GM19397 (cell line): ENCODE data around the gene BMPR1B.

Experiments
- ATAC-seq: cut with Tn5 transposase; IDR thresholded peaks from one replicate; pipeline ENCODE4 v1.9.1; 2021; ENCODE audit warnings: mild to moderate bottlenecking, moderate library complexity; ENCODE audit not compliant: unreplicated experiment

The BMPR1B gene

DNA sequence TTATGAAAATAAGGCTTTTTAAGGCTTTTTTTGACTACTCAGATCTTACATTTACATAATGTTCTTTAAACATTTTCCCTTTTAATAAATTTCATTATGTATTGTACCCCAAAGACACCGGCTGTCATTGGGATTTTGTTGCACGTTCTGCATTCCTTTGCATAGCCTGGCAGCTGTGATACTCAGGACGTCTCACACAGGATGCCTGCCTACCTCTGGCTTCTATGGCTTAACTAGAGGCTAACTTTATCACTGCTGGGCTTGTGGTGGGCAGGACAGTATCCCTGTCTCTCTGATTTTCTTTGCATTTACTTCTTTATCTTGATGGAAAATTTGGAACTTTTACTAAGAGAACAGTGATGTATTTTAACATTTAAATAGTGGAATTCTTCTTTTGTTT, 147.8 kb downstream of the BMPR1B start:
- no peak for ATAC-seq

DNA sequence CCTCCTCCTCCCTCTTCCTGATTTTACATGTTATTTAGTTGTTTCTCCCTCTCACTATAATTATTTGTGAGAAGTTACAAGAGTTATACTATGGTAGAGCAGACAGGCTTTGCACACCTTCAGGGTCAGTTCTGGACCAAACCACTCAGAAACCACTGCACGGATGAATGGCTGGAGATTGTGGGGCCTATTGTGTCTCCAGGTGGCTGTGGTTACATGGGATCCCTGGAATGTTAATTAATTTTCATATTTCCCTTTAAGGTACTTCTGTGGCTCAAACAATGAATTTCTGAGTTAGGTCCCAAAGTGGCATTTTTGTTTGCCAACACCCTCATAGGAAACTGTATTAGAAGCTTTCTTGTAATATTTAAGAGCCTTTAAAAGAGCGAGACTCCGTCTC, 151.9 kb downstream of the BMPR1B start:
- ATAC-seq = no peak

DNA sequence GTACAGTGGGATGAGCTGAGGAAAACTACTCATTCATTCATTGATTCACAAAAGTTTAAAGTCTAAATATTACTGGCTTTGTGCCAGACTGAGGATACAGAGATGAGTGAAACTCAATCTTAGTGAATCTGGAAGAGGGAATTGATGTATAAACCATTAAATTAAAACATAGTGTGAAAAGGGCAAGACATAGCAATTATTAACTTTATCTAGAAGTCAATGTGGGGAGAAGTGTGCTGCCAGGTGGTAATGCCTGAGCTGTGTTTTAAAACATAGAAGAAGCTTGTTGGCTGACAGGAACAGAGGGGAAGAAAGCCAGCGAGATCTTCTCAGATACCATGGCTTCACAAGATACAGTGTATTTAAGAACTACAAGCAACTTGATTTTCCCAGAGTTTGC, 153.4 kb downstream of the BMPR1B start:
- ATAC-seq = no peak

DNA sequence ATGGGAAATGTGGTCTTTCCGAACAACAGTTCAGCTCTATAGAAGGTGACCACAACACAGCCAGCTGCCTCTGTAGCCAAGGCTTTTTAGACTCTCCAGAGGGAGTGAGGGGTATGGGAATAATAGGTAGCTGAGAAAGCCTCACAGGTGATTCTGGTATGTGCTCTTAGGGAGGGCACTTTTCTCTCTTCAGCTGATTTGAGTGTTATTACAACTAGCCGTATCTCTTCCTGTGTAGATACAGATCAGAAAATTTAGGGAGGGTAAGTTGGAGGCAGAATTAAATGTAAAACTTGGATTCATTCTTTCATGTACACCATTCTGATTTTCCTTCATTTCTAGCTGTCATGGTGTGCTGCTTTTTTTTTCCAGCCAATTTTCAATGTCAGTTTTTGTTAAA, 154.9 kb downstream of the BMPR1B start:
- ATAC-seq = no peak

DNA sequence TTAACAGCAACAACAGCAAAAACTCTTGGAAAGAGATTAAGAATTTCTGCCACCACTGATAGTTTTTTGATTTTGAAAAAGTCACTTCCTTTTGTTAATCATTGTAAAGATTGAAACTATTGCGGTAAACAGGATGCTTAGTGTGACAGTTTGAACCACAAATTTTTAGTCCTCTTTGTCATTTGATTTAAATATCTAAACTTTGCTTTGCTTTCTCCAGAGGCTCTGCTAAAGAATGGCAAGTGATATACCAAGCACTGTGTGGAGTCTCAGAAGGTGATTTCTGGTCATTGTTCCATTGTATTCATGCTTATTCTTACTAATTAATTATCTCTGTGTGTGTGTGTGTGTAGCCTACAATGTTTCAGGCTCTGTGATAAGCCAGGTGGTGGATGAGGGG, 155.6 kb downstream of the BMPR1B start:
- ATAC-seq = peak; percentile 69

DNA sequence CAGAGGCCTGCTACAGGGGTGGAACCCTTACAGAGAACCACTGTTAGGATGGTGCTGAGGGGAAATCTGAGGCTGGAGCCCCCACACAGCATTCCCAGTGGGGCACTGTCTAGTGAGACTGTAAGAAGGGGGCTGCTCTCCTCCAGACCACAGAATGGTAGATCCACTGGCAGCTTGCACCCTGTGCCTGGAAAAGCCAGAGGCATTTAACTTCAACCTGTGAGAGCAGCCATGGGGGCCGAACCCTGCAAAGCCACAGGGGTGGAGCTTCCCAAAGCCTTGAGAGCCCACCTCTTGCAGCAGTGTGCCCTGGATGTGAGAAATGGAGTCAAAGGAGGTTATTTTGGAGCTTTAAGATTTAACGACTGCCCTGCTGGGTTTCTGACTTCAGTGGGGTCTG, 159.4 kb downstream of the BMPR1B start:
- no peak for ATAC-seq

DNA sequence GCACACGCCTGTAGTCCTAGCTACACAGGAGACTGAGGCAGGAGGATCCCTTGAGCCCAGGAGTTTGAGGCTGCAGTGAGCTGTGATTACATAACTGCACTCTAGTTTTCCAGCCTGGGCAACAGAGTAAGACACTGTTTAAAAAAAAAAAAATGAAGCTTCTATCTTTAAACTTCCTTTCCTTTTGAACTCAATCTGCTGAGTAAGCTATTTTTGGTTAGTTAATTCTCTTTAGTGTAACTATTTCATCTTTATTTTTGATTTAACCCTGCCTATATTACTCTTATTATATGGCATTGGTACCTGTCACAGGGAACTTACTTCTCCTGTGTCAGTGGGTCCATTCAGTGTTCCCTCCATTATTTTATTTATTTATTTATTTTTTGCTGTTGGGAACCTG, 160.8 kb downstream of the BMPR1B start:
- ATAC-seq = no peak

DNA sequence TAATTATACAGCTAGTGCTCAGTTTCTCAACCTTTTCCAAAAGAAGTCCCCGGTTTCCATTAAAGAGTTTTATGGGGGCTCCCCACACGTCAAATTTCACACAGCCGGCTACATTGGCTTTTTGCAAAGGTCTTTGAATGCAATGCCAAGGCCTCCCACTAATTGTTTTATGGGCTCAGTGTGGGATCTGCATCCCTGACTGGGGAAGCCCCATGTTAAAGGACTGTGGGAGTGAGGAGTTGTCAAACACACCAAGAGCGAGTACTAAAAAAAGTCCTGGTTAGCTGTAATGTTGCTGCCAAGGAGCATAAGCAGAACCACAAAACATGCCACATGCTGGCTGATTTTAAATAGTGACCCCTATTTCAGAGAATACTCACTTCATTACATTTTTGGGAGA, 162.6 kb downstream of the BMPR1B start:
- no peak for ATAC-seq

DNA sequence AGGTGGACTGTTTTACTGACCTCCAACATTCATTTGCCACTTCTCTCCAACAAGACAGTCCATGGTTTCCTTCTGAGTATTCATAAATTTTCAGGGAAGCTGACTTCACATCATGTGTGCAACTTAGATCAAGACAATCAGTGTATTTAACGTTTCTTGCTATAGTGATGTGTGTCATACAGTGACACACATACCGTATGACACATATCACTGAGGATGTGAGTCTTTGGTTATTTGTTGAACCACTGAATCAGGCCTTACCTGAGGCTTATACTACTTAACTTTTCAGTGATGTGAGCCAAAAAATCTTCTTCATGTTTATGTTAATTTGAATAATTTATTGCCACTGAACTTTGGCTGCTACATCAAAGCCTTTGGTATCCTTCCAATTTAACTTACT, 166.8 kb downstream of the BMPR1B start:
- ATAC-seq = no peak

DNA sequence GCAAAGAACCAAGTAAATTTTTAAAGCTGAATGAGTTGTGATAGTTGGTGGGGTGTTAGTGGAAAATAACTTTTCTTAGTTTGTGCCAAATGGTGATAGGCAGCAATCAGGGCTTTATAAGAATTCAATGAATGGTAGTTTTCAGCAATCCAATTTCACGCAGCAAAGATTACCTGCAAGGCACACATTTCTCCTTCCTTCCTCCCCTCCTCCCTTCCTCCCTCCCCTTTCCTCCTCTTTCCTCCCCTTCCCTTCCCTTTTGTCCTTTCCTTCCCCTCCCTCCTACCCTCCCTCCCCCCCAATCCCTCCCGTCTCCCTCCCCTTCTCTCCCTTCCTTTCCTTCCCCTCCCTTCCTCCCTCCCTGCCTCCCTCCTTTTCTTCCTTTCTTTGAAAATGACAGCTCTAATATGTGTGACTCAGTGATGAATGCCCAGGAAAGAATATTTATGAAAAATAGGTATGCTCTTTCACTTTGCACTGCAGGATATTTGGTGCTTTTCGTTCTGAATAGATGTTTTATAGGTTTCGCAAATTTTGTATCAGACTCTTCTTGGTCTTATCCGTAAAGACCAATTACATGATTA, 168.1 kb downstream of the BMPR1B start:
- no peak for ATAC-seq

DNA sequence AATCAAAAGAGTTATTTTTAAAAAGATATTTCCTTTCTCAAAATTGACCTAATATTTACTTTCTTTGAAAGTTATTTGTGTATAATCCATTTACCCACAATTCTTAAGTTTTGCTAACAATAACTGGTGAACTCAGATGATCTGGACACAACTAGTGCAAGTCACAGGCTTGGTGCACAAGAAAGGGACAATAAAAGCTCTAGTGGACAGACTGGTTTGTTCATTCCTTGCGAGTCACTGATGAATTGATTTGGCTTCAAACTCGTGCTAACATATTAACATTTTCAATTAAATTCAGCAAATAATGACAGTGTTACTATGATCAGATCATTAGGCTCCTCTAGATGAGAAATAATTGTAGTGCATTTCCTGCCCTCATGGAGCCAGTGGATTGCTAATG, 169.2 kb downstream of the BMPR1B start:
- no peak for ATAC-seq

DNA sequence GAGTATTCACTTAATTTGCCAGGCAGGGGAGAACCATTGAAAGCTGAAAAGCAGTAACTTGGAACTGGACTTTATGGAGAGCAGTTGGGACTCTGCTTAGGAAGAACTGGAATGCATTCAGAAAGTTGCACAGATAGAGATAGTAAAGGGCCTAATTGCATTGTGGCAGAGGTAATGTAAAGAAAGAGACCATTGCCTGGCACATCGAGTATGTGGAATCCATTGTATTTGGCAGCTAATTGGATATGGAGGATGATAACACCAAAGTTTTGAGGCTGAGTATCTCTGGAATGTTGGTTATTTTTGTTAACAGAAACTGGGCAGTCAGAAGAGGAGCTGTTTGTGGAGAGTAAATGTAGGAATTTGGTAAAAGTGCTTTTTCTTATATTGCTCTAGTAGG, 169.9 kb downstream of the BMPR1B start:
- no peak for ATAC-seq

DNA sequence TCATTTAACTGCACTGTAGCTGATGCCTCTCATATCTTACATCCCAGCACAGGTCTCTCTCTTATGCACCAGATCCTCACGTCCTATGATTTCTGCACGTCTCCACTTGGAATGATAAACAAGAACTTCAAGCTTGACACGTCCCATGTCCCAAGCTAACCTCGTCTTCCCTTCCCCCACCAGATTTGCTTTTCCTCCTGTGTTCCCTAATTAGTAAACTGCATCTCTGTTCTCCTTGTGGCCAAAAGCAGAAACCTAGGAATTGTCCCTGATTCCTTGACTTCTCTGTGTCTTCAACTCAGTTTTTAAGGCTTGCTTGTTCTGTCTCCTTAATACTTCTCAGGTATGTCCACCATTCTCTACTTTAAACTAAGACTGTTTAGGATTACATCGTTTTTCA, 171.9 kb downstream of the BMPR1B start:
- ATAC-seq = no peak

DNA sequence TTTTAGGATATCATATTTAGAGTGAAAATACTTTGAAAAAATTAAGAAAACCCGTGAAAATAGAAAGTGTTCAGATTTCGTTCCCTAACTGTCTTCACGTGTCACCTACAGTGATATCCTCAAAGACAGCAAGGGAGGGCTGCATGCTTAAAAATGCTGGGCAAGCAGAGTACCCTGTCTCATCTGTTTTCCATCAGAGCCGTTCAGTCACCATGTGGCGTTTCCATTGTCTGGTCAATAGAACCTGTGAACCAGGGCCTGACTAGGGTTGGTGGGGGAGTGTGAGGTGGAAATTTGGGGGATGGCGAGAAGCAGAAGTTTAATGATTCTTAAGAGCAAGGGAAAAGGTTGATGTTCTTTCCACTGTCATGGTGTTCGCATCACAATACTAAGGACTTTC, 173.9 kb downstream of the BMPR1B start:
- ATAC-seq = no peak

DNA sequence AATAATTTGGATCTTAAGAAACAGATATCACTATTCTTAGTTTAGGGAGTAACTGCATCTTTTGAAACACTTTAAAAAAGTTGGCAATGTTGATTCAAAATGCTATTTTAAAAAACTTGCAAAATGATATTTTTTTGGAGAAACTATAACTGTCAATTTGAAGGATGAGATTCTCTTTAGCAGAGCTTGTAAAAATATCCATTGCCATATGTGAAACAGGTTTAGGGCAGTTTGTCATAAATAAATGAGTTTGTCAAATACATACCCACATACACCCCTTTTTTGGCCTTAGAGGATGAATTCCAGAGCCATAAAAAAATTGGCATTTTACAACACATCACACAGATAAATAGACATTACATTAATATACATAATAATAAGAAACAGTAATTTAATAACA, 174.6 kb downstream of the BMPR1B start:
- ATAC-seq = no peak

DNA sequence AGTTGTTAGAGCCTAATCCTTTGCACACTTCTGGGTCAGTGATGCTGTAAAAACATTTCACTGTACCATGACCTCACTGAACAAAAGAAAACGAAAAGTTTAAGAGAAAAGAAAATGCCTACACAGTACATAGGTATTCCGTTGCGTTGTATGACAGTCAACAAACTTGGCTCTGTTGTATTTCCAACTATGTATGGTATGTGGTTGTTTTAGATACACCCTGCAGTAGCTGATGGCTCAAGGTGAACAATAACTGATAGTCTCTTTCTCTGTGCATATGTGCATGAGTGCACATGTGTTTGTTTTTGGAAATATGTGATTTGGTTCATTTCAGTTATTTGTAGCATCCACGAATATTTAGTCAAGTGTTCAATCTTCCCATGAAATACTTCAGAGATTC, 176.0 kb downstream of the BMPR1B start:
- ATAC-seq = no peak

DNA sequence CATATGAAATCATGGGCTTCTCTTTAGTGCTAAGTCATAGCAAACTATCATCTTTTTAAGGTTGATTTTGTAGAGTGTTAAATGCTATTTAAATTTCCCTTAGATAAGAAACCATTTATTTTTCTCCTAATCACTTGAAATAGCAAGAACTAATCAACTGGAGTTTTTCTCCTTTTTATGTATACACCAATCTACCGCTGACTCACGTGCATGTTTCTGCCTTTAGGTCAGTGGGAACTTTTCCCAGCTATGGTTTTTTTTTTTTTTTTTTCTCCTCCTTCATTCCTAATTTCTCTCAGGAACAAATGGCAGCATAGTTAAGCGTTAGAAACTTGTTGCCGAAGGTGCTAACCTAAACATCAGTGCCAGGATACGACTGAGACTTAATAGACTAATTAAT, 176.4 kb downstream of the BMPR1B start:
- ATAC-seq = no peak

DNA sequence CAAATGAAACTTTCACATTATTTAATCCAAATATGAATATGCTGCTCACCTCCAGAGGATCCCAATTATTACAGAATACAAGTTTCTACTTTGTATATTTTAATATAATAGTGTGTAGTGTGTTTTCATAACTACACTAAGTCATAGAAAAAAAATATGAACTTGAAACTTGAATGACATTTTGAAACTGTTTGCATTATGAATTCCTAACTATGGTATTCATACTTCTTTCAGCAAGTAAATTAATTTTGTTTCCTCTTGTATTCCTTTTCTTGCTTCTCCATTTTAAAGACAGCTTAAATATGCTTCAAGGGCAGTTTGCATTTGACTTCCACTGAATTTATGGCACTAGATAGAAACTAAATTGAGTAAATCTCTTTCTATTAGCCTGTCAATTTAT, 177.1 kb downstream of the BMPR1B start:
- ATAC-seq = no peak

DNA sequence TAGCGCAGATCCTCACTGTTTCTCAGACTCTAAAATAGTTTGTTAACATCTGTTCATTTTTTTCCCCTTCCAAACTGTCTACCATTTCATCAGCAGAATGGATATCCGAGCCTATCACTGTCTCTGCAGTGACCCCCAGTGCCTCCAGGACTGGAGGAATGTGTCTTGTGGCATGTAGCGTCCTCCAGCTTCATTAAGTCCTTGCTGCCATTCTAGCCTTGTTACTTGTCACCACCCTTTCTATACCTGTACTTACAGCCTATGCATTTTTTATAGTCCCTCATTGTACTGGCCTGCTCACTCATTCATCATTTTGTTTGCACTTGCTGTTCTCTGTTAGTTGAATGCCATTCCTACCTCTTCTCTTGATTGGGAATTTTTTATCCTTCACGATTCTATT, 179.1 kb downstream of the BMPR1B start:
- ATAC-seq = no peak

DNA sequence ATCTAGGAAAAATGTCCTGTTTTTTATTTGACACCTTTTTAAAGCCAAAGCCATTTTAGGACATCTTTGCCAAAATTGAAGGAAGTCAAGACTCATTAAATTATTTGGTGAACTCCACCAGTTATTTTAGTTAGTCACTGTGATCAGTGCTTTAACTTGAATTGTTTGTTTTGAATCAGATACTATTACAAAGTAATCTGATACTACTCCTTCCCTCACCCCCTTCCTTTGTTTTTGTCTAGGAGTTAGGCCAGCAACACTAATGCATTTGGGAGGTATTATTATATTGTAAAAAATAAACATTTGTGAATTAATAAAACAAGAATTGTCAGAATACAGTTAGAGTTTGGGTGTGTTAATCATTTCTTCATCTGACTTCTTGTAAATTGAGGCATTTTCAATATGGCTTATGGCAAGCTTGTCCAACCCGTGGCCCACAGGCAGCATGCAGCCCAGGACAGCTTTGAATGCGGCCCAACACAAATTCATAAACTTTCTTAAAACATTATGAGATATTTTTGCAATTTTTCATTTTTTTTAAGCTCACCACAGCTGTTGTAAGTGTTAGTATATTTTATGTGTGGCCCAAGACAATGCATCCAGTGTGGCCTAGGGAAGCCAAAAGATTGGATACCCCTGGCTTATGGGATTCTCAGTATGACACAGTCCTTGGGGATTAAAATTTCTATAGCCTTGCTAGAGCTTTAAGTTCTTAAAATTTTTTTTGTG, 182.2 kb downstream of the BMPR1B start:
- ATAC-seq = no peak

DNA sequence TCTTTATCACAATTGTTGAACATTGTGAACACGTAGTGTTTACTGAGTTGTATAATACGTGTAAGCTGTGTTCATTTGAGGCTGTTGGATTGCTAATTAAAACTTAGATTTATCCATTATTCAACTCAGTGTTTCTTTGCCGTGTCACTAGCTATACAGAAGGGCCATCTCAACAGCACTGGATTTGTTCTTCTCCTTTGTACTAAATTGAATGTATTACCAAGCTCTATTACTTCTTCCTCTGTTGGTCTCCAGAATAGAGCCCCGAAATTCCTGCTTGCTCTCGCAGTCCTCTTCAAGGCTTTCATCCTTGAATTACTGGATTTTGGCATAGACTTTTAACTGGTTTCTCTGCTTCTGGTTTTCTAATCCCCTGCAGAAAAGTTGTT, 182.8 kb downstream of the BMPR1B start:
- no peak for ATAC-seq

DNA sequence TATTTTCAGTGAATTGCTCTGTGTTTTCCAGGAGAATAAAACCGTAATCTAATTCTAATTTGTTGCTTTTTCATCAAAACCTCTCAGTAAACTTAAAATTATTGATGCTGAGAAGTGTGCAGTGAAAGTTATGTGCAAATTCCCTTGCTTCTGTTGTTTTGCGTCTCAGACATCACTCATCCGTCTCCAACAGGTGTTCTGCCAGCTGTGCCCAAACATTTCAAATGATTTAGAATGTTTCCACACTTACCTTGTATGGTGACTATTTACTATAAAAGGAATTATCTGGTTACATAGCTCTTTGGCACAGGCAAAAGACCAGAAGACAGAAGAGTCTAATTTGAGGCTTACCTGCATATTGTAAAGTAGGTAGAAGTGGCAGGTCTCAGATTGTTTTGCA, 184.0 kb downstream of the BMPR1B start:
- no peak for ATAC-seq

DNA sequence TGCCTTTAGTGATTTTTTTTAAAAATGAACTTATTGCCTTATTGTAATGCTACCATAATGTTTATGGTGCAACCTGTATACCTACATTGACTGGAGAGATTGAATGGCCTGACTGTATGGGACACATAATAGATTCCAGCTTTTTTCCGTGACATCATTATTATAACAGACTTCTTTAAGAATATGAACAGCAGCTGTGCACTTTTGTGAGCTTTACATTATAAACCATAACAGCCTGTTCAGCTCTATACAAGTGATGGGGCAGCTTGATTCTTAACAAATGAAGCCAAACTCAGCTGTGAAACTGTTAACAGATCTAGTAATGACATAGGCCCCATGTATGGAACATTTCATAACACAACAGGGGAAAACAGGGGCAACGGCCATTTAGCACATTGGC, 187.0 kb downstream of the BMPR1B start:
- ATAC-seq = no peak
